HepG2 (cell line): ENCODE measurements around the gene DNM3.

Source experiments
- MAZ ChIP-seq, 2 experiments: sonication (generic) in 1 of 2; formaldehyde crosslinking in 1 of 2; IDR thresholded peaks; 2 replicates each; pipeline versions ENCODE4 v1.5.0 to v1.6.1; 2012 to 2020; ENCODE audit warnings: low read depth in 2 of 2, mild to moderate bottlenecking in 2 of 2, borderline replicate concordance in 1 of 2, improper control_type of control experiment in 1 of 2, low read length in 1 of 2, missing genetic modification reagents in 1 of 2, moderate library complexity in 1 of 2
- ZNF263 ChIP-seq: sonication (generic); formaldehyde crosslinking; IDR thresholded peaks from 2 replicates; pipeline ENCODE4 v1.4.0; 2020; ENCODE audit warnings: missing genetic modification reagents
- ZNF776 ChIP-seq: sonication (generic); formaldehyde crosslinking; IDR thresholded peaks from 2 replicates; pipeline ENCODE4 v1.4.0; 2020; ENCODE audit warnings: mild to moderate bottlenecking, missing genetic modification reagents

DNA sequence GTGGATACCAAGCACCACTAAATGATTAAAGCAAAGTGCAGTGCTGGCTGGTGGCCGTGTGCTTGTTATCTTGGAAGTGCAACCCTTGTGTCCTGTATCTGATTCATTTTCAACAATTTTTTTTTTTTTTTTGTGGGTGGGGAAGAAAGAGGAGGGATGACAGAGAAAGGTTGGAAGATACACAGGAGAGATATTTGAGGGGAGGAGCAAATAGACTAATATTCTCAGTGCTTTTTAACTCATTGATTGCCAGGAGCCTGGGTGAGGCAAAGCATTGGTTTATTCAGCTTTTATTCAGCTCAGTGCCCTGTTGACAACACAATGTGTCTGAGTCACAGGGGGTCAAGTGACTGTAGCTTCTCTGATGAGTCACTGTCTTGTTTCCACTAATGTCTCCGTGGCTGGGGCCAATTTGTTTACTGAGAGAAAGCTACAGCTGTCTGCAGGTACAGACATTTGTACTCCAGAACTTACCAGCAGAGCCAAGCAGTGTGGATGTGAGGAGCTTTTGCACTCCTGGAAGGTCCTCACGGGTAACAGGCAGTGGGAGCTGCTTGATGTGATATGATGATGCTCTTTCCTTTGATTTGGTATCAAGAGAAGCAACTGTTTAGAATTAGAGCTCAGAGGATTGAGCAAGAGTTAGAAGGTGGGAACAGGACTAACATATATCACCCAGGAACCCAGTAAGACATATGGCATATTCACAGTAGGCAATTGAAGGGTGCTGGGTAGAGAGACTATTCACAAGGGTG is 23.6 kb upstream of the DNM3 start:
- no peak for TF ChIP-seq ZNF776 (CRISPR knock-in tag)
- TF ChIP-seq ZNF263, result no peak
- TF ChIP-seq MAZ (IDR thresholded peaks at IDR 0.05; ENCODE audit: borderline replicate concordance, low read depth, low read length), result no peak
- no peak for TF ChIP-seq MAZ (CRISPR knock-in tag; IDR thresholded peaks at IDR 0.05; ENCODE audit: low read depth)
